NCI-H510A (cell line): Measurements from ENCODE around the gene ZMIZ2.
"Not testable (repeated sequence)": the region's sequence is repeated elsewhere in the genome, so short reads cannot be mapped to it uniquely, and the experiment has no call there.

Experiments used
- DNase-seq: peaks from one replicate; lab custom pipeline; 2025; lab: John Stamatoyannopoulos, UW

Gene ZMIZ2

DNA sequence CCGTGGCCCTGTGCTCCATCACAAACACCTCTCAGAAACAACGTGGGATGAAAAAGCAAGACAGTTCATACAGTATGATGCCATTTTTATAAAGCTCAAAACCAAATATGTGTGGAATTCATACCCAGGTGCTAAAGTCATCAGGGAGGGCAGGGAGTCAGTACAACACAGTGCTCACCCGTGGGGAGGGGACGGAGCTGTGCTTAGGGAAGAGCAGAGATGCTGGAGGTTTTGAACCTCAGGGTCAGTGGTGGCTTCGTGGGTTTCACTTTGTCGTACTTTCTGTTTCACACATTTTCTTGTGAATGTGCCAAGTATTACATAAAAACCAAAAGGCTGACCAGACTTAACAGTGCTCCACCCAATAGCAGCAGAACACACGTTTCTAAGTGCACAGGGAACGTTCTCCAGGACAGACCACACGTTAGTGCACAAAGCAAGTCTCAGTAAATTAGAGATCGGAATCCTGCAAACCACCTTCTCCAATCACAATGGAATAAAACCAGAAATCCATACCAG lies 21.2 kb downstream of the ZMIZ2 start:
- DNase-seq, result no peak

DNA sequence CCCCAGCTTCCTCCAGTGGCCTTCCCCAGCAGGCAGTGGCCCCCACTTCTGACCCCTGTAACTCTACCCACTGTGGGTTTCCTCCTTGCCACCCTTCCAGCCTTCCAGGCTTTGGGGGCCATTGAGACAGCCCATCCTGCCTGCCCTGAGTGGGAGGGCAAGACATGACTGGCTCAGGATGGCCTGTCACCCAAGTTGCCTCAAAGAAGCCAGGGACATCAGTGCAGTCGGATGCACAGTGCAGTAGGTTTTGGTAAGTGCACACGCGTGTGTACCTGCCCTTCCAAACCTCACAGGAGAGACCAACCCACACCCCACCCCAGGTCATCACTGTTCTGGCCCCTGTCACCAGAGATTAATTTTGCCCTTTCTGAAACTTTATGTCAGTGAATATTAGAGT lies 22.7 kb downstream of the ZMIZ2 start:
- no peak for DNase-seq

DNA sequence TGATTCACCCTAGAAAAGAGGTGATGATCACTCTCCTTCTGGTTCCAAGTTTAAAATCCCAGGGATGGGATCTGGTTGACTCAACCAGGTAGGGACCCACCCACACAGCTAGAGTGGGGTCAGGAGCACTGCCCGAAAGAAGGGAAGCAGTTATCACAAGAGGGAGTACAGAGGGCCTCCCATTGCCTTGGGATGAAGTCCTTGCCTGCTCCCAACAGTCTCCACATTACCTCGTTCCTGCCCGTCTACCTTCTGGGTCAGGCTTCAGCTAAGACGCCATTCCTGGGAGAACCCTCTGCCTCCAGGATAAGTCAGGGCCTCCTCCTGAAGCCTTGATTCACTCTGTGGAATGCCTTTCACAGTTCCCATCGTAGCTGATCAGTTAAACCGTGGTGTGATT lies 23.8 kb downstream of the ZMIZ2 start:
- DNase-seq, result no peak

DNA sequence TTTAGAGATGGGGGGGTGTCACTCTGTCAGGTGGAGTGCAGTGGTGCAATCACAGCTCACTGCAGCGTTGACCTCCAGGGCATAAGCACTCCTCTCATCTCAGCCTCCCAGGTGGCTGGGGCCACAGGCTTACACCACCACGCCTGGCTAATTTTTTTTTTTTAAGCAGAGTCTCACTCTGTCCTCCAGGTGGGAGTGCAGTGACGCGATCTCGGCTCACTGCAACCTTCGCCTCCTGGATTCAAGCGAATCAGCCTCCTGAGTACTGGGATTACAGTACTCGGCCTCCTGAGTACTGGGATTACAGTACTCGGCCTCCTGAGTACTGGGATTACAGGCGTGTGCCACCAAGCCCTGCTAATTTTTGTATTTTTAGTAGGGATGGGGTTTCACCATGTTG lies 24.2 kb downstream of the ZMIZ2 start:
- no peak for DNase-seq

DNA sequence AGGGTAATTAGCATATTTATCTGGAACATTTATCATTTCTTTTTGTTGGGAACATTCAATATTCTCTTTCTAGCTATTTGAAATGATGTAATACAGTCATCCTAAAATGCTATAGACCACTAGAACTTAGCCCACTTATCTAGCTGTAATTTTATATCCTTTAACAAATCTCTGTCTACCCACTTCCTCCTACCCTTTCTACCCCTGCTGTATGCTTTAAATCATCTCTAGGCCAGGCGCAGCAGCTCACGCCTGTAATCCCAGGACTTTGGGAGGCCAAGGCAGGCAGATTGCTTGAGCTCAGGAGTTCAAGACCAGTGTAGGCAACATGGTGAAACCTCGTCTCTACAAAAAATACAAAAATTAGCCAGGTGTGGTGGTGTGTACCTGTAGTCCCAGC lies 25.8 kb downstream of the ZMIZ2 start:
- DNase-seq, result not testable (repeated sequence)

DNA sequence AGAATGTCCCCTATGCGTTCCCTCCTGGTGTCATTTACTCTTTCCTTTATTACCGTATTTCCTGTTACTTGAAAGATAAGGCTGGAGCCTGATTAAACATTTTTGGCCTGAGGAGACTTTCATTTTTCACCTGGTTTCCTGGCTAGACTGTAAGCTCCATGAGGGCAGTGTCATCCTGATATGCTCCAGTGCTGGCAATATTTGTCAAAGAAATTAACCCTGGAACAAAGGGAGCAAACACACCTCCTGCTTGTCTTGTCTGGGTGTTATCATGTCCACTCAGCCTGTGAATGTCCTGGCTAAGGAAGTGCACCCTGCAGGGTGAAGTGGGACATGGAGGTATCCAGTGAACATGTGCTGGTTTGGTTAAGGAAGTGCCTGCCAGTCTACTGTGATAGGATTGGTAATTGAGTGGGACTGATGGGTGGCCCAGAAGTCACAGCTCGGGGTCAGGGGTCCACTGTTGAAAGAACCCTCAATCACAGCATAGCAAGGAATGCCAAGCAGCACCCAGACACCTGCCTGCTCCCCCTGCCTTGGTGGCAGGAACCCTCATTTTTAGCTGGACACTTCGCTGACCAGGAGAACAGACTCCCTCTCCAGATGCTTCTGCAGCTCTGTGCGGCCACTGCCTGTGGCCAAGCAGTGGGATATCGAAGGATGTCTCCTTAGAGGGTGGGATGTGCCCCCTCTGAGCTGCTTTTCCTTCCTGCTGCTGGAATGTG lies 26.9 kb downstream of the ZMIZ2 start:
- no peak for DNase-seq

DNA sequence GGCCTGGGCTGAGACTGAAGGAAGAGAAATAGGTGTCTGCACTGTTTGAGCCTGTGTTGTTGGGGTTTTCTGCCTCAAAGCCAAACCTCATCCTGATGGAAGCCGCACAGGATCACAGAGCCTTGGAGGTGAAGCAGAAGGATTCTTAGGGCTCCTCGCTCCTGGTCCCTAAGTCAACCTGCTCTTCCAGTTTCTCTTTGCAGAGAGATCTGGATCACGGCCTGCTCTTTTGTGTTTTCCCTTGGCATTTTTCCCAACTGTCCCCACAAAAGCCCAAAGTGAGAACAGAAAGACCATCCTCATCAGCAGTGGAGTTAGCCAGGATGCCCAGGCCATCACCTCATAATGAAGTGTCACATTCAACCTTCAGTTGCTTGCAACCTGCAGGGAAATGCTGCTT lies 27.6 kb downstream of the ZMIZ2 start:
- no peak for DNase-seq

DNA sequence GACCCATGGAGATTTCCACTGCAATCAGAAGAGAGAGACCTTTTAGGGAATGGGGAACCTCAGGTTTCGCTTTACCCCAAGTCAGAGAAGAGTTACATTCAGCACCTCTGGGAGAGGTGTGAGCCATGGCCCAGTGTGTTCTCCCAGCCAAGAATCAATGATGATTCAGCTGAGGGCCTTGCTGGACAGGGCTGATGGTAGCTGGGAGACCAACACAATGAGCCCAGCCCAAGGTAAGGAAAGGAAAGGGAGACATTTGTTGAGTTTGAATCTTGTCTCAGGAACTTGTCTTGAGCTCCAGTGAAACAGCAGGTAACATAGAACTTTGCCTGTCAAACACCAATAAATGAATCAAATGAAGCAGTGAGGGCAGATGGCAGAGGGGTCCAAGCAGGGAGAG lies 33.8 kb downstream of the ZMIZ2 start:
- no peak for DNase-seq

DNA sequence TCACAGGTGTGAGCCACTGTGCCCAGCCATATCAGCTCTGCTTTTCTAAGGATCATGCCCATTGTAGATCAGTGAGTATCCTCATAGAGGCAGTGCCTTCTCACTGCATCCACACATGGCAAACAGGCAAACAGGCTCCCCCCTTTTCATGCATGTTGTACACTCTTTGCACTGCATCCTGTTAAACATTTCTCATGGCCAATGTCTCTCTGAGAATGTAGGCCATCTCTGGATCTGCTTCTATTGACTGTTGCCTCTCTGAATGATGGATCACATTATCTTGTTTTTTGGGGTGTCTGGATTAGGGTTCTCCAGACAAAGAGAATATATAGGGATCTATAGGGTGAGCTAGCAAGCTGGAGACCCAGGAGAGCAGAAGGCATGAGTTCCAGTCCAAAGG lies 34.8 kb downstream of the ZMIZ2 start:
- DNase-seq, result no peak

DNA sequence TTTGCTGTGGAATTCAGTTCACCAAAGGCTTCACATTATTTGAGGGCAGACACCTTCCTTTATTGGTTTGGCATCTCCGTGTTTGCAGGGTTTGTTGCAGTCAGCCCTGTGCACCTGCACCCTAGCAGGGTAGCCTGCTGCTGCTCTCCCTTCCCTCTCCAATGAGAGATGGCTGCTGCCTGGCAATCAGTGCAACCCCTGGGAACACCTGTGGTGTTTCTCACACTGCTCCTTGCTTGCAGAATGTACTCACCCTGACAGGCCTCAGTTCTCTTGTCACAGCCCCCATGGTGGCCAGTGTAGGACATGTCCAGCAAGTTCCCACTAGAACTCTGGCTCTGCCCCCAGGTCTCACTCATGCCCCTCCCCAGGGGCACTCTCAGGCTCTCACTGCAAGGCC lies 35.7 kb downstream of the ZMIZ2 start:
- no peak for DNase-seq

DNA sequence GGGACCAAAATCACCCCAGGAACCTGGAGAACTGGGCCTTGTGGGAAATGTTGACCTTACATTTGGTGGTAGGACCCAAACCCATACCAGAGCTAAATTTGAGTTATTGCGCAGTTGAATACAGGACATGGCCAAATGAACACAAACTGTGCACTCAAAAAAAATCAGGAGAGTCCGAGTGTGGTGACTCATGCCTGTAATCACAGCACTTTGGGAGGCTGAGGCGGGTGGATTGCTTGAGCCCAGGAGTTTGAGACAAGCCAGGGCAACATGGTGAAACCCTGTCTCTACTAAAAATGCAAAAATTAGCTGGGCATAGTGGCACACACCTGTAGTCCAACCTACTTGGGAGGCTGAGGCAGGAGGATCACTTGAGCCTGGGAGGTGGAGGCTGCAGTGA lies 36.6 kb downstream of the ZMIZ2 start:
- not testable (repeated sequence) for DNase-seq

DNA sequence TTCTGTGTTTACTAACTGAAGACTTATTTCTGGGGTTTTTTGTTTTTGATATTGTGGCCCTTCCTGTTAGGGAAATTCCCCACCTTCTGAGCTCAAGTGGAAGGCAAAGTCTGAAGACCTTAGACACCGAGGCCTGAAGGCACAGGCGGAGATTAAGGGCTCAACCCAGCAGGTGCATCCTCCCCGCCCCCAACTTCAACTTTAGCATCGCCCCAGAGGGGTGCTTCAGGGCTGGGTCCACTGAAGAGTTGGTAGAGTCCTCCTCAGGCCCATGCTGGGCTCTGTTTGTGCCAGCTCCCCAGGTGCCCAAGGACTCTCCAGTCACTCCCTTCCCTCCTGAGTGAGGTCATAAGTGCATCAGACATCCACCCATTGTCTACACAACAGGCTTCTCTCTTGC lies 38.4 kb downstream of the ZMIZ2 start:
- DNase-seq, result no peak

DNA sequence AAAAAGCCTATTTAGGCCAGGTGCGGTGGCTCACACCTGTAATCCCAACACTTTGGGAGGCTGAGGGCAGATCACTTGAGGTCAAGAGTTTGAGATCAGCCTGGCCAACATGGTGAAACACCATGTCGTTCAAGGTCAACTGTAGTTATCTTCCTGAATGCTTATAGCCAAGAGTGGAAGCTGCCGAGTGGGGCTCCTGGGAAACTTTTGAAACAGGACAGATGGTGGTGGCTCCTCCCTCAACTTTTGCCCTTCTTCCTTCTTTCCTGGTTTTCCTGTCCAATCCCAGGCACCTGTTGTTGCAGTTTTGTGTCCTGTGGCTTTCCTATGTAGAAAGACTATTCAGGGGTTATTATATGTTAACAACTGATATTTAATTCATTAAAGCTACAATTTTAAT lies 39.1 kb downstream of the ZMIZ2 start:
- no peak for DNase-seq

DNA sequence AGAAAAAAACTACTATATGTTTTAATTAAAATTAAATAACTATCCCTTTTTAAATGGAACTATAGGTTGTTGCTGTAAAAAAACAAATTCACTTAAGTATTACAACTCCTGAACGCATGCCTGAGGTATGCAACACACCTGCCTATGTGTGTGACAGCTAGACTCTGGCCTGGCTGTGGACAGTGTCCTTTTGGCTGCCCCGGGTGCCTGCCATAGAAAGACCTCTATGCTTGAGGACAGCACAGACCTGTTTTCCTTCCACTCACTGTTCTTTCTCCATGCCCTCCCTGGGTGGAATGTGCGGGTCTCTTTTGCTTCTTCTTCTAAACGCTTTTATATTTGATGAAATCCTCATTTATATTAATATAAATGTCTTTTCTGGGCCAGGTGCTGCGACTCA lies 41.3 kb downstream of the ZMIZ2 start:
- no peak for DNase-seq

DNA sequence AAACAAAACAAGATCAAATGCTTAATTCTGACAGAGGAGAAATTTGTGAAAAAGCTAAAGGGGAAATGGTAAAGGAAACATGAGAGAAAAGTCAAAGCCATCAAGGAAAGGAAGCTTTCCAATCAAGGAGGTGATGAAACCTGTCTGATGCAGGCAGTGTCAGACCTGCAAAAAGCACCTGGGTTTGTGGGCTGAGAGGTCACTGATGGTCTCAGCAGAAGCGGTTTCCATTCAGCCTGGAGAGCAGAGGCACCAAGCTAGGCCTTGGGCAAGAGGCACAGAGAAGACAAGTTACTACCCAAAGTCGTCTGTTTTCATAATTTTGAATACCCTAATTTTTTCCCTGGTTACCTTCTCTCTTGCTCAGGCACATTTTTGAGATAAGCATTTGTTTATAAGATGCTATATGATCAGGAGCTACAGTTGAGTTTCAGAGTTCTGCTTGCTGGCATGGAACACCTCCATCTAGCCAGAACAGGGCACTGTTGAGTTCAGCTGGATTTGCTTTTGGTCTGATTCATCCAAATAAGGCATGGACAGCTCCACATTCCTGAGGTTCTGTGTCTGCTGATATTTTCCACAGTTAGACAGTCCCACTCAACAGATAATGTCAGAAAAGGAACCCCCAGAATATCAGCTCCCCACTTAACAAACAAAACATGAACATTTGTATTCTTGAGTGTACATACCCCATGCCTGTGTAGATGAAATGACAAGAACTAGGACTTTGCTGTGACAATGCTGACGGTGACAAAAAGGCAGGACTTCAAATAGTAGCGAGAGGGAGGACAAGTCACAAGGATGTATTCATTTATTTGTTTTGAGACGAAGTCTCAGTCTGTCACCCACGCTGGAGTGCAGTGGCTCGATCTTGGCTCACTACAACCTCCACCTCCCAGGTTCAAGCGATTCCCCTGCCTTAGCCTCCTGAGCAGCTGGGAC lies 42.9 kb downstream of the ZMIZ2 start:
- DNase-seq, result no peak

DNA sequence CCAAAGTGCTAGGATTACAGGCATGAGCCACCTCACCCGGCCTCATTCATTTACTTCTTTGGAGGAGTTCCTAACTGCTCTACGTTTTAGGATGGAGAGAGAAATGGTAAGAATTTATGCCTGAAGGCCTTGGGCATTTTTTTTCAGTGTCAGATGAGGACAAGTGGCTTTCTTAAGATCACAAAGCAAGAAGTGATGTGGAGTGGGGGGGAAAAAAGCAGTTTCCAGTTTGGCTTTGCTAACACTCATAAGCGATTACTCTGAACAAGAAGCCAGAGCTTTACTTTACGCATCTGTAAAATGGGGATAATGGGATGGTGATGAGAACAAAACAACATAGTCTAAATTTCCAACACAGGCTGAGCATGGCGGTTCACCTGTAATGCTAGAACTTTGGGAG lies 45.3 kb downstream of the ZMIZ2 start:
- DNase-seq, result no peak

DNA sequence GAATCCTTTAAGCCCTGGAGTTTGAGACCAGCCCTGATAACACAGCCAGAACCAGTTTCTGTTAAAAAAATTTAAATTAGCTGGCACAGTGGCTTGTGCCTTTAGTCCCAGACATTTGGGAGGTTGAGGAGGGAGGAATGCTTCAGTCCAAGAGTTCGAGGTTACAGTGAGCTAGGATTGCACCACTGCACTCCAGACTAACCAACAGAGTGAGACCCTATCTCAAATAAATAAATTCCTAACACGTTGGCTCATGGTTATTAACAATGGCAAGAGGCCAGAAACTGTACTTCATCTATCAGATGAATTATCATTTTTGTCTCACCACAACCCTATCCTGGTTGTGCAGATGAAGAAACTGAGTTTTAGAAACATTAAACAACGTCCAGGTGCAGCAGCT lies 45.7 kb downstream of the ZMIZ2 start:
- DNase-seq, result no peak

DNA sequence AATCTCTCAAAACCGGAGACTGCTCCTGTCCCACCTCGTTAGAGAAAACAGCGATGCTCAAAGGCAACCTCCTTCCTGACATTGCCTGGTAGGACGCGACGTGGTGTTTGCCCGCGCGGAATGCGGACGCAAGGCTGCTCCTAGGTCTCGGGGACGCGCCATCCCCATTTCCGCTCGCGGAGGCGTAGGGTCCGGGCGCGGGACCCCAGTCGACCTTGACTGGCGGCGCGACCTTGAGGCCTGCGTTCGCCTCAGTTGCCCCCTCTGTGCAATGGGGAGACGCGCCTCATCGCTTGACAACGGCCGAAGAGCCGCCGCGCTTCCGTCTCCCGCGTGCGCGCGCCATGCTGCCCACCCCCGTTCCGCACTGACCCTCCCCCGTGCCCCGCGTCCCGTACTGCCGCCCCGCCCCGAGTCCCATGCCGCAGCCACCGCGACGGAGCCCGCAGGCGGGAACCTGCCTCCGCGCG lies 47.4 kb downstream of the ZMIZ2 start:
- peak; percentile 56 for DNase-seq

DNA sequence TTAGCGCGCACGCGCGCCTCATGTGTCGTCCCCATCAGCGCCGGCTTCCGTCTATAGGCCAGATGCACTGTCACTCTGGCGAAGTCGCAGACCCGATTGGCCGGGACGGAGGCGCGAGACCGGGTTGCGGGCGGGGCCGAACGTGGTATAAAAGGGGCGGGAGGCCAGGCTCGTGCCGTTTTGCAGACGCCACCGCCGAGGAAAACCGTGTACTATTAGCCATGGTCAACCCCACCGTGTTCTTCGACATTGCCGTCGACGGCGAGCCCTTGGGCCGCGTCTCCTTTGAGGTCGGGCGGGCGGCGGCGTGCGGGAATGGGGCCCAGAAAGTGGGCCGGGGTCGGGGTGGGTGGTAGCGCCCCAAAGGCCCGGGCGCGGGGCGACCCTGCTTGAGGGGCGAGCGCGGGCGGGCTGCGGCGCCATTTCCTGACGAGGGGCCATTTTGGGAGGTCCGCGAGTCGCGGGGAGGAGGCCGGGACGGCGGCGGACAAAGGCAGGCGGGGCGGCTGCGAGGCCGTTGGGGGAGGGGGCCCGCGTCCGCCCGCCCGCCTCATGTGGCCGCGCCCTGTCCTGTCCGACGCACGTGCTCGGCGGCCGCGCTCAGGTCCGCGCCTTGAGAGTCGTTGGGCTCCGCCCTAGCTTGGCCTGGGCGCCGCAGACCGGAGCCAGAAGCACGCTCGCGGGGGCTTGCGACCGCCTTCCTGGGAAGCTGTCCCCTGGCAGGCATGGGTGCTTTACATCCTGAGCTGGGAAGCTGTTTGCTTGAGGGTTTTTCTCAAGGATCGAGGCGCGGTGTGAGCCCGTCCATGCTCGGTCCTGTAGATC lies 48.1 kb downstream of the ZMIZ2 start, which contains the start of gene PPIA:
Gene PPIA (plus strand): TSS at position 178 of the 825 bp plus-strand sequence. CDS start 44 bp downstream, at position 222.
- DNase-seq, result peak; percentile 96

DNA sequence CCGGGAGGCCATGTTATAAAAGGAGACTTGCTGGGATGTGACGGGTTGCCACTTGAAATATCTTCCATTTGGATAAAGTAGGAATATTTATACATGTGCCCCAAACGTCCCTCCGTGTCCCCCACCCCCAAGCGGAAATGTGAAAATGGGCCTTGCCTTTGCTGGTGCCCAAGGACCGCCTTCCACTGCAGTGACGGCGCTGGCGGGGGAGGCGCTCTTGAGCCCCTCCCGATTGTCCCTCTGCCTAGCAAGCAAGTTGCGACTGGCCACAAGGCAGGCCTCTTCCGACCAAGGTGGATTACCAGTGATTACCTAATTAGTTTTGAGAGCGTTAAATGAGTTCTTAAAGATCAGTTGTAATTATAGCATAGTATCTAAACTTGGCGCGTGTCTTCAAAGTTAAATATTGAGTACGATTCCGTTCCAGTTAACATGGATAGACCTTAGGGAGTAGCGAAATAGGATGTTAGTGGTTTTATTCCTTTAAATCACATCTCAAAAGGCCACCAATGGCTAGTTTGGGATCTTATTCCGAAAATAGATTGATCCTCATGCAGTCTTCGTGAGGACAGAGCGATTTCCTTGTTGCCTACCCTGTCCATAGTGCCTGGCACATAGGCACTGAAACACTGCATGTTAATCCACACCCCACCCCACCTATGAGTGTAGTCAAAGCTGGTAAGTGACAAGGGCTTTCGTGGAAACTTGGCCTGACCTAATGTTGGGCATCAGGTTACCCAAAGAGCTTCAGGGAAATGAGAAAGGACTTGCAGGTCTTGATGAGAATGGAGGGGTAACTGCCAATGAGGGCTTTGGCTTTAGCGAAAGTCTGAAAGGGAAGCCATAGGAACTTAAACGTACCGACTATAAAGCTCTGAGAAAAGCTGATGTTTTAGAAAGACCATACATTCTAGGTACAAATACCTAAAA lies 48.9 kb downstream of the ZMIZ2 start:
- DNase-seq, result peak; percentile 74
